Large intestine (tissue), 3 donors: ENCODE results near the gene STXBP6. TPM values are rescaled to one million over a fixed set of nuclear protein-coding genes. Genes with fewer than 3 reads are reported as not detected.

Experiments used
- DNase-seq, 2 donors: peaks; one replicate each; pipeline versions ENCODE4 v3.0.0 to v3.0.0-alpha.2; 2013
- H3K27ac ChIP-seq: one replicate; pipeline ENCODE4 v1.5.1; 2013; ENCODE audit warnings: low read length
- H3K27me3 ChIP-seq: 2 replicates; pipeline ENCODE4 v1.6.1; 2013; ENCODE audit warnings: low read length; ENCODE audit not compliant: control insufficient read depth, insufficient read depth
- H3K36me3 ChIP-seq: 2 replicates; pipeline ENCODE4 v1.6.1; 2013; ENCODE audit warnings: low read length; ENCODE audit not compliant: control insufficient read depth, insufficient read depth
- H3K4me1 ChIP-seq: one replicate; pipeline ENCODE4 v1.6.1; 2013; ENCODE audit warnings: low read length; ENCODE audit not compliant: control insufficient read depth, insufficient read depth
- H3K4me3 ChIP-seq: one replicate; pipeline ENCODE4 v1.5.1; 2013; ENCODE audit warnings: low read length
- H3K9me3 ChIP-seq: one replicate; pipeline ENCODE4 v1.6.1; 2013; ENCODE audit warnings: mild to moderate bottlenecking, low read depth, low read length, moderate library complexity; ENCODE audit not compliant: control insufficient read depth
- WGBS: methylation state at CpG from one replicate; pipeline ENCODE4 v1.1.5; 2013; ENCODE audit warnings: low lambda C conversion rate; ENCODE audit not compliant: insufficient coverage; 5-methylcytosine and 5-hydroxymethylcytosine counted together
- polyA plus RNA-seq: library from polyadenylated mRNA; unstranded; fragments of 120-200 nt; gene quantifications from one replicate; pipeline ENCODE4 v1.2.1, GENCODE V29; 2013

The STXBP6 gene
- polyA plus RNA-seq, 1 donor = 27.8 TPM

- no peak for DNase-seq
- 80% methylated on average over 2 of the region's 4 CpGs for WGBS
- no peaks in the 10 kb centered on the region for H3K27me3 ChIP-seq
- H3K36me3 ChIP-seq = no peaks in the 10 kb centered on the region
- H3K27ac ChIP-seq = no peak overlapping the region
- no peaks in the 10 kb centered on the region for H3K9me3 ChIP-seq
- H3K4me3 ChIP-seq = no peak overlapping the region
- H3K4me1 ChIP-seq = peaks cover 10% of the 10 kb centered on the region
Measured at GRCh38 chr14:24875991-24876878, 173.7 kb downstream of the STXBP6 start.

GRCh38 chr14:24875203-24875838, 174.6 kb downstream of the STXBP6 start:
- no peak for DNase-seq
- Histone ChIP-seq H3K27me3 (no peaks in the 10 kb centered on the region), H3K9me3 (no peaks in the 10 kb centered on the region), H3K4me1 (peaks cover 10% of the 10 kb centered on the region), H3K36me3 (no peaks in the 10 kb centered on the region), H3K4me3 (no peak overlapping the region), H3K27ac (no peak overlapping the region)
- WGBS = 80% methylated on average over 2 of the region's 4 CpGs

GRCh38 chr14:24874514-24875202, 175.3 kb downstream of the STXBP6 start:
- no peaks in the 10 kb centered on the region for H3K36me3 ChIP-seq
- H3K4me3 ChIP-seq = no peak overlapping the region
- H3K9me3 ChIP-seq = no peaks in the 10 kb centered on the region
- no CpG with 5 or more reads among the region's 8 CpGs for WGBS
- H3K27me3 ChIP-seq = no peaks in the 10 kb centered on the region
- no peak overlapping the region for H3K27ac ChIP-seq
- DNase-seq = peak in 1 of 2 donors; percentile 63
- peaks cover 10% of the 10 kb centered on the region for H3K4me1 ChIP-seq

- no peaks in the 10 kb centered on the region for H3K27me3 ChIP-seq
- H3K27ac ChIP-seq = no peak overlapping the region
- no CpG with 5 or more reads among the region's 5 CpGs for WGBS
- no peaks in the 10 kb centered on the region for H3K36me3 ChIP-seq
- no peak overlapping the region for H3K4me3 ChIP-seq
- no peak for DNase-seq
- no peaks in the 10 kb centered on the region for H3K9me3 ChIP-seq
- peaks cover 10% of the 10 kb centered on the region for H3K4me1 ChIP-seq
Measured at GRCh38 chr14:24873551-24873950, 176.4 kb downstream of the STXBP6 start.

GRCh38 chr14:24870949-24871701, 178.8 kb downstream of the STXBP6 start:
- Histone ChIP-seq H3K4me1 (peaks cover 10% of the 10 kb centered on the region), H3K27ac (peak overlapping the region; percentile 61), H3K36me3 (no peaks in the 10 kb centered on the region), H3K4me3 (no peak overlapping the region), H3K9me3 (no peaks in the 10 kb centered on the region), H3K27me3 (no peaks in the 10 kb centered on the region)
- 89% methylated on average over 3 of the region's 4 CpGs for WGBS
- peak; percentile 85 to 90 for DNase-seq

- Histone ChIP-seq H3K9me3 (no peaks in the 10 kb centered on the region), H3K36me3 (no peaks in the 10 kb centered on the region), H3K27me3 (no peaks in the 10 kb centered on the region), H3K4me1 (peaks cover 4% of the 10 kb centered on the region), H3K27ac (no peak overlapping the region), H3K4me3 (no peak overlapping the region)
- WGBS = no CpG with 5 or more reads among the region's 2 CpGs
- no peak for DNase-seq
Measured at GRCh38 chr14:24868389-24868788, 181.6 kb downstream of the STXBP6 start.

GRCh38 chr14:24866067-24866639, 183.8 kb downstream of the STXBP6 start:
- Histone ChIP-seq H3K4me1 (peaks cover 6% of the 10 kb centered on the region), H3K9me3 (no peaks in the 10 kb centered on the region), H3K27ac (no peak overlapping the region), H3K27me3 (no peaks in the 10 kb centered on the region), H3K4me3 (no peak overlapping the region), H3K36me3 (no peaks in the 10 kb centered on the region)
- no CpG with 5 or more reads among the region's 1 CpG for WGBS
- no peak for DNase-seq

- DNase-seq = peak; percentile 10 to 58
- no peaks in the 10 kb centered on the region for H3K36me3 ChIP-seq
- peaks cover 9% of the 10 kb centered on the region for H3K4me1 ChIP-seq
- H3K27me3 ChIP-seq = no peaks in the 10 kb centered on the region
- no peak overlapping the region for H3K4me3 ChIP-seq
- peak overlapping the region; percentile 47 for H3K27ac ChIP-seq
- H3K9me3 ChIP-seq = no peaks in the 10 kb centered on the region
- WGBS = no CpG with 5 or more reads among the region's 7 CpGs
Measured at GRCh38 chr14:24863968-24864684, 185.8 kb downstream of the STXBP6 start.

GRCh38 chr14:24861083-24861630, 188.8 kb downstream of the STXBP6 start:
- WGBS = 47% methylated on average over 2 of the region's 4 CpGs
- Histone ChIP-seq H3K4me1 (peaks cover 9% of the 10 kb centered on the region), H3K27ac (peak overlapping the region; percentile 47), H3K4me3 (no peak overlapping the region), H3K27me3 (no peaks in the 10 kb centered on the region), H3K36me3 (no peaks in the 10 kb centered on the region), H3K9me3 (no peaks in the 10 kb centered on the region)
- peak in 1 of 2 donors; percentile 68 for DNase-seq
